Muscle layer of colon (tissue), 2 donors: Measurements from ENCODE around the gene TNNC2.

ENCODE experiments used
- H3K27ac ChIP-seq: one replicate; pipeline ENCODE4 v1.7.0; 2013; ENCODE audit warnings: low read depth, mild to moderate bottlenecking, low read length, moderate library complexity
- H3K27me3 ChIP-seq, 2 donors: one replicate each; pipeline ENCODE4 v1.7.0; 2013; ENCODE audit warnings: low read length in 2 of 2, mild to moderate bottlenecking in 2 of 2; ENCODE audit not compliant: insufficient read depth in 2 of 2, control insufficient read depth in 1 of 2
- H3K36me3 ChIP-seq: one replicate; pipeline ENCODE4 v1.7.0; 2013; ENCODE audit warnings: mild to moderate bottlenecking, low read length; ENCODE audit not compliant: insufficient read depth
- H3K4me1 ChIP-seq: one replicate; pipeline ENCODE4 v1.7.0; 2013; ENCODE audit warnings: mild to moderate bottlenecking, low read length; ENCODE audit not compliant: insufficient read depth
- H3K4me3 ChIP-seq, 2 donors: one replicate each; pipeline ENCODE4 v1.7.0; 2013; ENCODE audit warnings: low read length in 2 of 2, low read depth in 1 of 2, mild to moderate bottlenecking in 1 of 2, moderate library complexity in 1 of 2
- H3K9ac ChIP-seq: one replicate; pipeline ENCODE4 v1.7.0; 2013; ENCODE audit warnings: low read length
- H3K9me3 ChIP-seq: one replicate; pipeline ENCODE4 v1.7.0; 2013; ENCODE audit warnings: mild to moderate bottlenecking, low read length
- donor health status: abdominal sarcoma.
- donor health status: Adenocarcinoma of cecum.

The TNNC2 gene

GRCh38 chr20:45860560-45861220 lies 33.6 kb upstream of the TNNC2 start:
- H3K4me3 ChIP-seq = no peak overlapping the region
- no peaks in the 10 kb centered on the region for H3K27me3 ChIP-seq
- H3K27ac ChIP-seq = no peak overlapping the region
- no peaks in the 10 kb centered on the region for H3K36me3 ChIP-seq
- no peaks in the 10 kb centered on the region for H3K9me3 ChIP-seq
- H3K9ac ChIP-seq = no peak overlapping the region
- H3K4me1 ChIP-seq = peaks cover 9% of the 10 kb centered on the region

- Histone ChIP-seq H3K9ac (no peak overlapping the region), H3K4me1 (peaks cover 13% of the 10 kb centered on the region), H3K36me3 (peaks cover 3% of the 10 kb centered on the region), H3K27me3 (no peaks in the 10 kb centered on the region), H3K4me3 (no peak overlapping the region), H3K9me3 (no peaks in the 10 kb centered on the region), H3K27ac (no peak overlapping the region)
Observed at GRCh38 chr20:45859916-45860315, 32.8 kb upstream of the TNNC2 start.

GRCh38 chr20:45857882-45858216 lies 30.7 kb upstream of the TNNC2 start:
- H3K4me3 ChIP-seq = peak overlapping the region; percentile 78 to 92
- H3K9ac ChIP-seq = no peak overlapping the region
- peaks cover 19% of the 10 kb centered on the region for H3K36me3 ChIP-seq
- no peaks in the 10 kb centered on the region for H3K9me3 ChIP-seq
- H3K27ac ChIP-seq = peak overlapping the region; percentile 74
- no peaks in the 10 kb centered on the region for H3K27me3 ChIP-seq
- H3K4me1 ChIP-seq = peaks cover 18% of the 10 kb centered on the region

GRCh38 chr20:45857114-45857881 lies 30.2 kb upstream of the TNNC2 start, which contains the start of the genes ACOT8 and ZSWIM3:
Gene ACOT8, minus strand, starts transcription at chr20:45857392. Its CDS starts 77 bp downstream, at chr20:45857315.
Gene ZSWIM3, plus strand, starts transcription at chr20:45857614. Its CDS starts 212 bp downstream, at chr20:45857826.
- H3K4me3 ChIP-seq = peak within 1 kb of the TSS; percentile 78 to 92
- H3K9ac ChIP-seq = peak within 1 kb of the TSS; percentile 71
- H3K27ac ChIP-seq = peak within 1 kb of the TSS; percentile 80
- H3K9me3 ChIP-seq = no peaks in the 10 kb centered on the region
- peaks cover 18% of the 10 kb centered on the region for H3K4me1 ChIP-seq
- no peaks in the 10 kb centered on the region for H3K27me3 ChIP-seq
- peaks cover 20% of the 10 kb centered on the region for H3K36me3 ChIP-seq

- Histone ChIP-seq H3K36me3 (peaks cover 42% of the 10 kb centered on the region), H3K27me3 (no peaks in the 10 kb centered on the region), H3K9ac (no peak overlapping the region), H3K4me3 (no peak overlapping the region), H3K4me1 (peaks cover 18% of the 10 kb centered on the region), H3K27ac (no peak overlapping the region), H3K9me3 (no peaks in the 10 kb centered on the region)
Observed at GRCh38 chr20:45853484-45853883, 26.4 kb upstream of the TNNC2 start.

- Histone ChIP-seq H3K27ac (no peak overlapping the region), H3K27me3 (no peaks in the 10 kb centered on the region), H3K4me3 (no peak overlapping the region), H3K4me1 (peaks cover 18% of the 10 kb centered on the region), H3K36me3 (peaks cover 49% of the 10 kb centered on the region), H3K9me3 (no peaks in the 10 kb centered on the region), H3K9ac (no peak overlapping the region)
Observed at GRCh38 chr20:45852326-45852725, 25.2 kb upstream of the TNNC2 start.

GRCh38 chr20:45851501-45851900 lies 24.4 kb upstream of the TNNC2 start:
- H3K27me3 ChIP-seq = no peaks in the 10 kb centered on the region
- peaks cover 16% of the 10 kb centered on the region for H3K4me1 ChIP-seq
- peaks cover 54% of the 10 kb centered on the region for H3K36me3 ChIP-seq
- no peaks in the 10 kb centered on the region for H3K9me3 ChIP-seq
- no peak overlapping the region for H3K4me3 ChIP-seq
- H3K9ac ChIP-seq = no peak overlapping the region
- H3K27ac ChIP-seq = no peak overlapping the region

- no peak overlapping the region for H3K4me3 ChIP-seq
- H3K36me3 ChIP-seq = peaks cover 59% of the 10 kb centered on the region
- peaks cover 14% of the 10 kb centered on the region for H3K4me1 ChIP-seq
- no peak overlapping the region for H3K9ac ChIP-seq
- no peaks in the 10 kb centered on the region for H3K9me3 ChIP-seq
- H3K27ac ChIP-seq = no peak overlapping the region
- no peaks in the 10 kb centered on the region for H3K27me3 ChIP-seq
Observed at GRCh38 chr20:45850926-45851325, 23.8 kb upstream of the TNNC2 start.

GRCh38 chr20:45850238-45850637 lies 23.1 kb upstream of the TNNC2 start:
- peaks cover 11% of the 10 kb centered on the region for H3K4me1 ChIP-seq
- H3K9me3 ChIP-seq = no peaks in the 10 kb centered on the region
- no peak overlapping the region for H3K4me3 ChIP-seq
- H3K27ac ChIP-seq = no peak overlapping the region
- H3K9ac ChIP-seq = no peak overlapping the region
- H3K36me3 ChIP-seq = peaks cover 63% of the 10 kb centered on the region
- no peaks in the 10 kb centered on the region for H3K27me3 ChIP-seq

GRCh38 chr20:45848969-45849582 lies 22.0 kb upstream of the TNNC2 start:
- Histone ChIP-seq H3K9me3 (no peaks in the 10 kb centered on the region), H3K27me3 (no peaks in the 10 kb centered on the region), H3K4me3 (no peak overlapping the region), H3K27ac (no peak overlapping the region), H3K4me1 (peaks cover 5% of the 10 kb centered on the region), H3K36me3 (peaks cover 62% of the 10 kb centered on the region), H3K9ac (no peak overlapping the region)

- peaks cover 12% of the 10 kb centered on the region for H3K4me1 ChIP-seq
- H3K36me3 ChIP-seq = peaks cover 64% of the 10 kb centered on the region
- no peak overlapping the region for H3K27ac ChIP-seq
- no peaks in the 10 kb centered on the region for H3K27me3 ChIP-seq
- no peak overlapping the region for H3K4me3 ChIP-seq
- H3K9me3 ChIP-seq = no peaks in the 10 kb centered on the region
- H3K9ac ChIP-seq = no peak overlapping the region
Observed at GRCh38 chr20:45848421-45848820, 21.3 kb upstream of the TNNC2 start.
